CD4-positive, alpha-beta T cell treated with Interleukin-10 for 1 hour (primary cell): ENCODE measurements around the gene ARMH4.

ENCODE experiments used
- DNase-seq: peaks from one replicate; pipeline ENCODE4 v3.0.0-alpha.2; 2020

ARMH4 gene

GRCh38 chr14:58091883-58092630 is 60.0 kb downstream of the ARMH4 start:
- DNase-seq = no peak

- no peak for DNase-seq
Observed at GRCh38 chr14:58089612-58090011, 62.4 kb downstream of the ARMH4 start.

DNA sequence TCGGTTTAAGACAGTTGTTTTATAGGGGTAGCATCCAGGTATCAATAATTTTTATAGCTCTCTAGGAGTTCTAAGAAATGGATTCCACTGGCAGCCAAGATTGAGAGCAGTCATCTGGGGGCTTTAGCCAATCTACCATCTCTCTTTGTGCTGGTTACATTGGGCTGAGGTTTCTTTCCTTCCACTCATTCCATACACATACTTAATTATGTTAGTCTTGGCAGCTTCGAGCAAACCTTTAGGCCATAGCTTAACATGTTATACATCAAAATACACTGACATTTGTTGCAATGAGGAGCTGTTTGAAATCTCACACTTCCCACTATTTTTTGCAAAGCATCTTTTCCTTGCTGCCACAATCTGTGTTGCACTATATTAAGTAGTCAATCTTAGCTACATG is 63.1 kb downstream of the ARMH4 start:
- no peak for DNase-seq

DNA sequence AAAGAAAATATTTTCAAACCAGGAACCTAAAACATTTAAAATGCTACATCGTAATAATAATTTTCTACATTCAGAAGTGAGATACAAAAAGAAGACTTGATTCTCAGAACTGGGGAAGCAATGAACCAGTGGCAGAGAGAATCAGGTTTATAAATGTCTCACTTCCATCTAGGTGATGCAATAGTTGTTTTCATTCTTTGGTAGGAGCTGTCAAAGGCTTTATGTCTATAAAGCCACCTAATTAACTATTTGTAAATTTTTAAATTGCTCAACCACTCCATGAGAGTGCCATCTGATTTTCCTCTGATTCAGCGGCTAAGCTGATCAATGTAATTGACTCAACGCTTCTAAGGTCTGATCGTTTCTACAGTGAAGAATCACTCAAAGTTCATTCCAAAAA is 66.1 kb downstream of the ARMH4 start:
- DNase-seq = no peak

GRCh38 chr14:58082491-58083098 is 69.4 kb downstream of the ARMH4 start:
- DNase-seq = no peak

GRCh38 chr14:58082011-58082410 is 70.0 kb downstream of the ARMH4 start:
- no peak for DNase-seq

GRCh38 chr14:58078471-58078870 is 73.5 kb downstream of the ARMH4 start:
- no peak for DNase-seq

DNA sequence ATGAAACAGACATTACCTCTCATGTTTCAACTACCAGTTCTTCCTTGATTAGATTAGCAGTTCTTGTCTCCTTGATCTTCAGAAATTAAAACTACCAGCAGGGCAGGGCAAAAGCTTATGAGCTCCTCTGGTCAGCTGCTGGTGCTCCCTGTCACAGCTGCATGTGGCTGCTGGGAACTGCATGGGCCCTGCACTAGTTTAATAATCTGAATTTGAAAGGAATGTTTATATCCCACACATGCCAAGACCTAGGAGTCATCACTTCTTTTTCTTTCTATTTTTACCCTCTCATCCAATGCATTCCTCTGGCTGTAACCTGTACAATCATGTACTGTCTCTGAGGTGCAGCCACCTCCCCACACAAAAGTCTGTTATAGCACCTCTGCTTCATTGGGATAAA is 73.9 kb downstream of the ARMH4 start:
- no peak for DNase-seq

- DNase-seq = no peak
Observed at GRCh38 chr14:58077621-58078020, 74.4 kb downstream of the ARMH4 start.

- DNase-seq = no peak
Observed at GRCh38 chr14:58073516-58073915, 78.5 kb downstream of the ARMH4 start.

- DNase-seq = peak; percentile 46
Observed at GRCh38 chr14:58072288-58073071, 79.5 kb downstream of the ARMH4 start.

- DNase-seq = no peak
Observed at GRCh38 chr14:58071341-58071740, 80.7 kb downstream of the ARMH4 start.

- no peak for DNase-seq
Observed at GRCh38 chr14:58068306-58068705, 83.7 kb downstream of the ARMH4 start.

- no peak for DNase-seq
Observed at GRCh38 chr14:58066115-58066514, 85.9 kb downstream of the ARMH4 start.

DNA sequence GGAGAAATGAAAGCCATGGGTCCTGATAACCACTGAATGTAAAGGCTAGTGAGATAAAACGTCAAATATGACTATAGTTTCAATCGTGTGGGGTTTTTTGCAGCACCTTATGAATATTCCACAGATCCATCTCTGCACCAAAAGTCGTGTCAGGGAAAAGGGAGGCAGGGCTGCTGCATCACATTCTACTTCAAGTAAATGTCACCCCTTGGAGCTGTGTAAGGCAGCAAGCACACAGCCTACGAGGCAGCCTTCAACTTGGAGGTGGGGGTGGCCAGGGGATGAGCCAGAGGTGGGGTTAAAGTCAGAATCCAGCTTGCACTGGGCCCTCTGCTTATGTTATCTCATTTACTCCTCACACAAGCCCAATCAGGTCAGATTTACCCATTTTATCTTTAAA is 90.4 kb downstream of the ARMH4 start:
- DNase-seq = no peak

- no peak for DNase-seq
Observed at GRCh38 chr14:58060898-58061297, 91.1 kb downstream of the ARMH4 start.

DNA sequence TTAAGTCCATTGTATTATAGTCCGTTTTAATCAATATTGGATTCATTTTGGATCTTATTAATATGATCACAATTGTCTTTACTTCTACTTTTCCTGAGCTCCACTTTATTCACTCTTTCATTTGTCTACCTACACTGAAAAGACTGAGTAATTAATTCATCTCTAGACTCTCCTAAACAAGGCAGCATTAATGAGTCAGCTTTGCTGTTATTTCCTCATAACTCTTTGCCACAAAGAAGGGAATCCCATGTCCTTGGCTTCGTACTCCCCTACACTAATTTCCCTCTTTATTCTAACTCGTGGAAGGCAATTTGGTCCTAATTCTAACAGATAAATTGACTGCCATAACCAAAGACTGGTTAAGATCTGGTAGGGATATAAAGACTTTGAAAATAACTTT is 91.9 kb downstream of the ARMH4 start:
- no peak for DNase-seq

DNA sequence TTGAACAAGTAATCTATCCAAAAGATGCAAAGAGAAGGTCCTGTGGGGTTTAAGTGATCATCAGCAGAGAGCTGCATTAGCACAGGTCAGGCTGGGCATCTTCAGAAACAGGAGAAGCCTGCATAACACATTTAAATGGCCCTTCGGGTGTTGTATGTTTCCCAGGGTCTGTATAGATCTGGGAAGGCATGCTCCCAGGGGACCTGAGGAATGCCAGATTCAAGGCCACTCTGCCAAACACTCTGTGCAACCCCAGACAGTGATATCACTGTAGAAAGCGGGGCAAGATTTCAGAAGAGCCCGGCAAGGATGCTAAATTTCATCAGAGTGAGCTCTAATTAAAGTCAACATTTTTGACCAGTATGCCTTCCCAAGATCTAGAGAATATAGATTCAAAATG is 92.9 kb downstream of the ARMH4 start:
- DNase-seq = no peak

DNA sequence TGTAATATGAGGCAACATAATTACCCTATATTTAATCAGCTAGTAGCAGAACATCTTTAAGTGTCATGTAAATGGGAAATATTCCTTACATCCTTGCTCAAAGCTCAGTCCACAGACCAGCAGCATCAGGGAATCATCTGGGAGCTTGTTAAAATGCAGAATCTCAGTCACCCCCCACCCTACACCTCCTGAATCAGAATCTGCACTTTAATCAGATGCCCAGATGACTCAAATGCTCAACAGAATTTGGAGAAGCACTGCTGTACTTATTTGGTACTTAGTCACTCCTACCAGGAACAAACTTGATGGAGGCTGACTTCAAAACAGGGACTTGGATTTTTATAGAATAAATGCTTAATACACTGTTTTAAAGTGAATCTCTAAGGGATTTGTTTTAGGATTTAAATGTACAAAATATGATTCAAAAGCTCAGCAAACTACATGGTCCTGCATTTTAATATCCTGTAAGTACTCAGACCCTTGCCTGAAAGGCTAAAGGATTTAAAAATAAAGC is 96.5 kb downstream of the ARMH4 start:
- no peak for DNase-seq

- DNase-seq = no peak
Observed at GRCh38 chr14:58054100-58054499, 97.9 kb downstream of the ARMH4 start.

GRCh38 chr14:58048219-58048618 is 103.8 kb downstream of the ARMH4 start:
- no peak for DNase-seq

DNA sequence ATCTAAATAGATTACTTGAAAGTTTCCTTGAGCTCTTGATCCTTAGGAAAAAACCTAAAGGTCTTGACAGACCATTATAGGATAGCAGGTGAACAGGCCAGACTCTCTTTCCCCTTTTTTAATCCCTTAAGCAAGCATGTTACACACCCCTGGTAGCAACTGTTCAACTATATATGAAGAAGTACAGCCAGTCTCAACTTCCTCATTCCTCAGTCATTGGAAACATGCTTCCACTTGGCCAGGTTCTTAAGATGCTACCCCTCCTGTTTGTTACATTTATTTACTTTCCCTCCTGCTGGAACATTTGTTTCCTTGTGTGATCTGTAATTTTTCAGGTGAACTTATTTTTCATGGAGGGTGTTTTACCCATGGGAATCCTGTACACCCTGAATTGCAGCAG is 124.1 kb downstream of the ARMH4 start:
- no peak for DNase-seq

GRCh38 chr14:58026967-58027366 is 125.0 kb downstream of the ARMH4 start:
- DNase-seq = no peak

GRCh38 chr14:58026219-58026618 is 125.8 kb downstream of the ARMH4 start:
- DNase-seq = no peak
